ENCODE measurements around the gene CCDC142. TPM values are rescaled to one million over a fixed set of nuclear protein-coding genes. Genes with fewer than 3 reads are reported as not detected.

The CCDC142 gene
- total and polyA plus RNA-seq, 9 of the 15 experiments (the other 6 are each of a cell fraction or from before 2014, with no cell fraction given) = 0.55 to 11.7 (median 7.2) TPM

DNA sequence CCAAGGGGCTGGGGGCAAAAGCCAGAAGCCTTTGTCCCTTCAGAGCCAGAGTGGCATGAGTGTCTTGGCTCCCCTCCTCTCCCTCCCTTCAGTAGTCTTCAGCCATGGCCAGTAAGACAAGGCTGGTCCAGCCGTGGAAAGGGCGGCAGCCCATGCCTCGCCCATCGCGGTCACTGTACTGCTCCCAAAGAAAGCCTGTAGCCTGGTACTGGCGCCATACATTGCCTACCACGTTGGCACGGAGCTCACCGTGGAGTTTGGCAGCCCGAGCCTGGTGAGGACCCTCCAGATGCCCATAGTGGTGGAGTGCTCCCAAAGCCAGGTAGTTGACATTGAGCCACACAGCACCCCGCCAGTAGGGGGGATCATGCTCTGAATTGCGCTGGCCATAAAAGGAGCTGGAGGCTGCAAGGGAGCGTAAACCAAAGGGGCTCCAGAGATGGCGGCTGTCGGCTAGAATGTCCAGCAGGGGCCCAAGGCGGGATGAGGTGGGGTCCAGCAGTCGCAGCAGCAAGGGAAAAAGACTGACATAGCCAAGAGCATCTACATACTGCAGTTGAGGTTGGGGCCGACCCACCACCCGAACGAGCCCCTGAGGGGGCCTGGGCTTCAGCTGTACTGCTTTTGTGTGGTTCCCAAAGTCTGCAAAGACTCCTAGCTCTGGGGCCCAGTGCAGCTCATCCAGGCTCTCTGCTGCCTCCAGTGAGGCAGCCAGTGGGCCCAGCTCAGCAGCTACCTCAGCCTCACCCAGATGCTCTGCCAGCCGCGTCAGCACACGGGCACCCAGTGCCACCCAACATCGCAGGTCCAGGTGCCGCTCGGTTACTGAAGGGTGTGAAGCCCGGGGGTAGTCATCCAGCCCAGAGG, 21.4 kb downstream of the CCDC142 start (continued):
- TF ChIP-seq RFX5 (IDR thresholded peaks at IDR 0.05; ENCODE audit: low read depth, low read length) (no peak), SMARCC2 (IDR thresholded peaks at IDR 0.05; ENCODE audit: low read depth) (no peak), ZNF263 (CRISPR knock-in tag; IDR thresholded peaks at IDR 0.05; ENCODE audit: borderline replicate concordance) (peak; percentile 40; the same call in 1 of the 2 replicates), SRF (CRISPR knock-in tag; IDR thresholded peaks at IDR 0.05) (peak in 1 of 2 experiments; percentile 86; a peak in 2 of 4 replicates), SREBF1 (IDR thresholded peaks at IDR 0.05; ENCODE audit: borderline replicate concordance, low read depth, low read length) (no peak), CCAR2 (IDR thresholded peaks at IDR 0.05; ENCODE audit: low read depth, low read length) (no peak)
- TF ChIP-seq, protein P1, sequence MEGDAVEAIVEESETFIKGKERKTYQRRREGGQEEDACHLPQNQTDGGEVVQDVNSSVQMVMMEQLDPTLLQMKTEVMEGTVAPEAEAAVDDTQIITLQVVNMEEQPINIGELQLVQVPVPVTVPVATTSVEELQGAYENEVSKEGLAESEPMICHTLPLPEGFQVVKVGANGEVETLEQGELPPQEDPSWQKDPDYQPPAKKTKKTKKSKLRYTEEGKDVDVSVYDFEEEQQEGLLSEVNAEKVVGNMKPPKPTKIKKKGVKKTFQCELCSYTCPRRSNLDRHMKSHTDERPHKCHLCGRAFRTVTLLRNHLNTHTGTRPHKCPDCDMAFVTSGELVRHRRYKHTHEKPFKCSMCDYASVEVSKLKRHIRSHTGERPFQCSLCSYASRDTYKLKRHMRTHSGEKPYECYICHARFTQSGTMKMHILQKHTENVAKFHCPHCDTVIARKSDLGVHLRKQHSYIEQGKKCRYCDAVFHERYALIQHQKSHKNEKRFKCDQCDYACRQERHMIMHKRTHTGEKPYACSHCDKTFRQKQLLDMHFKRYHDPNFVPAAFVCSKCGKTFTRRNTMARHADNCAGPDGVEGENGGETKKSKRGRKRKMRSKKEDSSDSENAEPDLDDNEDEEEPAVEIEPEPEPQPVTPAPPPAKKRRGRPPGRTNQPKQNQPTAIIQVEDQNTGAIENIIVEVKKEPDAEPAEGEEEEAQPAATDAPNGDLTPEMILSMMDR (IDR thresholded peaks at IDR 0.05 in 2 of 3, conservative IDR thresholded peaks at IDR 0.05 in 1 of 3; ENCODE audit: insufficient read depth in 2 of 3, low read depth in 1 of 3, low read length in 3 of 3) = peak; percentile 53 to 66 (median 53)
- TF ChIP-seq, protein P2, sequence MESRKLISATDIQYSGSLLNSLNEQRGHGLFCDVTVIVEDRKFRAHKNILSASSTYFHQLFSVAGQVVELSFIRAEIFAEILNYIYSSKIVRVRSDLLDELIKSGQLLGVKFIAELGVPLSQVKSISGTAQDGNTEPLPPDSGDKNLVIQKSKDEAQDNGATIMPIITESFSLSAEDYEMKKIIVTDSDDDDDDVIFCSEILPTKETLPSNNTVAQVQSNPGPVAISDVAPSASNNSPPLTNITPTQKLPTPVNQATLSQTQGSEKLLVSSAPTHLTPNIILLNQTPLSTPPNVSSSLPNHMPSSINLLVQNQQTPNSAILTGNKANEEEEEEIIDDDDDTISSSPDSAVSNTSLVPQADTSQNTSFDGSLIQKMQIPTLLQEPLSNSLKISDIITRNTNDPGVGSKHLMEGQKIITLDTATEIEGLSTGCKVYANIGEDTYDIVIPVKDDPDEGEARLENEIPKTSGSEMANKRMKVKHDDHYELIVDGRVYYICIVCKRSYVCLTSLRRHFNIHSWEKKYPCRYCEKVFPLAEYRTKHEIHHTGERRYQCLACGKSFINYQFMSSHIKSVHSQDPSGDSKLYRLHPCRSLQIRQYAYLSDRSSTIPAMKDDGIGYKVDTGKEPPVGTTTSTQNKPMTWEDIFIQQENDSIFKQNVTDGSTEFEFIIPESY (CRISPR knock-in tag; IDR thresholded peaks at IDR 0.05) = peak; percentile 99
- TF ChIP-seq, protein P3, sequence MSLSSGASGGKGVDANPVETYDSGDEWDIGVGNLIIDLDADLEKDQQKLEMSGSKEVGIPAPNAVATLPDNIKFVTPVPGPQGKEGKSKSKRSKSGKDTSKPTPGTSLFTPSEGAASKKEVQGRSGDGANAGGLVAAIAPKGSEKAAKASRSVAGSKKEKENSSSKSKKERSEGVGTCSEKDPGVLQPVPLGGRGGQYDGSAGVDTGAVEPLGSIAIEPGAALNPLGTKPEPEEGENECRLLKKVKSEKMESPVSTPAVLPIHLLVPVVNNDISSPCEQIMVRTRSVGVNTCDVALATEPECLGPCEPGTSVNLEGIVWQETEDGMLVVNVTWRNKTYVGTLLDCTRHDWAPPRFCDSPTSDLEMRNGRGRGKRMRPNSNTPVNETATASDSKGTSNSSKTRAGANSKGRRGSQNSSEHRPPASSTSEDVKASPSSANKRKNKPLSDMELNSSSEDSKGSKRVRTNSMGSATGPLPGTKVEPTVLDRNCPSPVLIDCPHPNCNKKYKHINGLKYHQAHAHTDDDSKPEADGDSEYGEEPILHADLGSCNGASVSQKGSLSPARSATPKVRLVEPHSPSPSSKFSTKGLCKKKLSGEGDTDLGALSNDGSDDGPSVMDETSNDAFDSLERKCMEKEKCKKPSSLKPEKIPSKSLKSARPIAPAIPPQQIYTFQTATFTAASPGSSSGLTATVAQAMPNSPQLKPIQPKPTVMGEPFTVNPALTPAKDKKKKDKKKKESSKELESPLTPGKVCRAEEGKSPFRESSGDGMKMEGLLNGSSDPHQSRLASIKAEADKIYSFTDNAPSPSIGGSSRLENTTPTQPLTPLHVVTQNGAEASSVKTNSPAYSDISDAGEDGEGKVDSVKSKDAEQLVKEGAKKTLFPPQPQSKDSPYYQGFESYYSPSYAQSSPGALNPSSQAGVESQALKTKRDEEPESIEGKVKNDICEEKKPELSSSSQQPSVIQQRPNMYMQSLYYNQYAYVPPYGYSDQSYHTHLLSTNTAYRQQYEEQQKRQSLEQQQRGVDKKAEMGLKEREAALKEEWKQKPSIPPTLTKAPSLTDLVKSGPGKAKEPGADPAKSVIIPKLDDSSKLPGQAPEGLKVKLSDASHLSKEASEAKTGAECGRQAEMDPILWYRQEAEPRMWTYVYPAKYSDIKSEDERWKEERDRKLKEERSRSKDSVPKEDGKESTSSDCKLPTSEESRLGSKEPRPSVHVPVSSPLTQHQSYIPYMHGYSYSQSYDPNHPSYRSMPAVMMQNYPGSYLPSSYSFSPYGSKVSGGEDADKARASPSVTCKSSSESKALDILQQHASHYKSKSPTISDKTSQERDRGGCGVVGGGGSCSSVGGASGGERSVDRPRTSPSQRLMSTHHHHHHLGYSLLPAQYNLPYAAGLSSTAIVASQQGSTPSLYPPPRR (CRISPR knock-in tag; IDR thresholded peaks at IDR 0.05; ENCODE audit: borderline replicate concordance) = no peak
- TF ChIP-seq, protein P4, sequence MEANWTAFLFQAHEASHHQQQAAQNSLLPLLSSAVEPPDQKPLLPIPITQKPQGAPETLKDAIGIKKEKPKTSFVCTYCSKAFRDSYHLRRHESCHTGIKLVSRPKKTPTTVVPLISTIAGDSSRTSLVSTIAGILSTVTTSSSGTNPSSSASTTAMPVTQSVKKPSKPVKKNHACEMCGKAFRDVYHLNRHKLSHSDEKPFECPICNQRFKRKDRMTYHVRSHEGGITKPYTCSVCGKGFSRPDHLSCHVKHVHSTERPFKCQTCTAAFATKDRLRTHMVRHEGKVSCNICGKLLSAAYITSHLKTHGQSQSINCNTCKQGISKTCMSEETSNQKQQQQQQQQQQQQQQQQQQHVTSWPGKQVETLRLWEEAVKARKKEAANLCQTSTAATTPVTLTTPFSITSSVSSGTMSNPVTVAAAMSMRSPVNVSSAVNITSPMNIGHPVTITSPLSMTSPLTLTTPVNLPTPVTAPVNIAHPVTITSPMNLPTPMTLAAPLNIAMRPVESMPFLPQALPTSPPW (CRISPR knock-in tag; IDR thresholded peaks at IDR 0.05) = no peak
- TF ChIP-seq, protein P5, sequence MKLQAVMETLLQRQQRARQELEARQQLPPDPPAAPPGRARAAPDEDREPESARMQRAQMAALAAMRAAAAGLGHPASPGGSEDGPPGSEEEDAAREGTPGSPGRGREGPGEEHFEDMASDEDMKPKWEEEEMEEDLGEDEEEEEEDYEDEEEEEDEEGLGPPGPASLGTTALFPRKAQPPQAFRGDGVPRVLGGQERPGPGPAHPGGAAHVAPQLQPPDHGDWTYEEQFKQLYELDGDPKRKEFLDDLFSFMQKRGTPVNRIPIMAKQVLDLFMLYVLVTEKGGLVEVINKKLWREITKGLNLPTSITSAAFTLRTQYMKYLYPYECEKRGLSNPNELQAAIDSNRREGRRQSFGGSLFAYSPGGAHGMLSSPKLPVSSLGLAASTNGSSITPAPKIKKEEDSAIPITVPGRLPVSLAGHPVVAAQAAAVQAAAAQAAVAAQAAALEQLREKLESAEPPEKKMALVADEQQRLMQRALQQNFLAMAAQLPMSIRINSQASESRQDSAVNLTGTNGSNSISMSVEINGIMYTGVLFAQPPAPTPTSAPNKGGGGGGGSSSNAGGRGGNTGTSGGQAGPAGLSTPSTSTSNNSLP (IDR thresholded peaks at IDR 0.05; ENCODE audit: borderline replicate concordance, low read depth, low read length) = no peak

All from K562 (cell line).